ENCODE data around the gene HSPG2. TPM values are rescaled to one million over a fixed set of nuclear protein-coding genes. Genes with fewer than 3 reads are reported as not detected.

The HSPG2 gene
- total RNA-seq, 4 donors from 2014 or later = 75.7 to 239 (median 96.8) TPM

DNA sequence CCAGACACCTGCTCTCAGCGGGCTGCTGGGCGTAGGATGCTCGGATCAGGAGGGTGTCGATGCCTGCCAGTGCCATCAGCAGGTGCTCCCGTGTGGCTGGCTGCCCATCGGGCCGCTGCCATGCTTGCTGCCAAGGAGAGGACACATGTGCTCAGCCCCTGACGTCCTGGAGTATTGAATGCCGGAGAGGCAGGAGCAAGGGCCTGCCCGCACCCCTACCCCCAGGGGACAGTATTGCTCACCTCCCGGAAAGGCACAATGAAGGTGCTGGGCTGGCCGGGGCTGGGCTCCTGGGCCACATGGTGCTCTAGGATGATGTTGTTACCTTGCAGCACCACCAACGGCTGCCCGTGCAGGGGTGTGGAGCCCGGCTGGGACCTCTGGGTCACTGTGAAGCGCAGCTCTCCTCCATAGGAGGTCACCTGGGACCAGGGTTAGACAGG, 61.5 kb downstream of the HSPG2 start:
- no peak overlapping the region for H3K27ac ChIP-seq
- no peak for TF ChIP-seq POLR2A (IDR thresholded peaks at IDR 0.05)
- intact Hi-C loops (cut with DNase I) = no loop called here
- peaks cover 73 to 79% of the 10 kb centered on the region in 2 donors for H3K36me3 ChIP-seq
- WGBS, 2 donors = 92 to 100% methylated on average over 4 to 13 of the region's 16 CpGs
- H3K4me3 ChIP-seq (replicated peaks in 1 of 3) = no peak overlapping the region
- H3K9me3 ChIP-seq = no peaks in the 10 kb centered on the region
- no peaks in the 10 kb centered on the region for H3K27me3 ChIP-seq
- peaks cover 0 to 2% of the 10 kb centered on the region in 2 donors for H3K4me1 ChIP-seq
- no peak for DNase-seq

DNA sequence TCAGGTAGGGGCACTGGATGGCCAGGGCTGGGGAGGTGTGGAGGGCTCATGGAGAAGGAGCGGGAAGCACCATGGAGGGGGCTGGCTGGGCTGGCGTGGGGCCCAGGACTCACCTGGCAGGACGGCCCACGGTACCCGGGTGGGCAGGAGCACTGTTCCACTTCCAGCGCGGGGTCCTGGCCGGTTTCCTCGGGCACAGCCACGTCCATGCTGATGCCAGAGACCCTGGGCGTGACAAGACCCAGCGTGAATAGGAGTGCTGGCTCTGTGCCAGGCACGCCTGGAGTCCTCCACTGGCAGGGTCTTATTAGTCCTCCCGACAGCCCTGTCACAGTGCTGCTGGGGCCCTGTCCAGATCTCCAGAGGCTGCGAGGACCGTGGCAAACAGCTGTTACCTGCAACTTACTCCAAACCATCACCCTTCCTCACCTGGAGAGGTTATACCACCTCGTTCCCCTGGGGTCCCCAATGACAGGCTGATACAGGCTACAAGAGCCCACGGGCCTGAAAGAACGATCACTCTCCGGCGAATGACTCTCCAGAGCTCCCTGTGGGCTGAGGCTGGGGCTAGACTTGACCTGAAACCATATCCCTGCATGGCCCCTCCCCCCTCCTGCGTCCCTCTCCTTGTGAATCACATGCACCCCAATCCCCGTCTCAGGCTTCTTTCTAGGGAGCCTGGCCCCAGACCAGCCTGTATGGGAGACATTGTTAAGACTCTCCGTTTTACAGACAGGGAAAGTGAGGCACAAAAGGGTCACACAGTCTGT, 62.1 kb downstream of the HSPG2 start:
- H3K4me3 ChIP-seq (replicated peaks in 1 of 3) = no peak overlapping the region
- peaks cover 68 to 75% of the 10 kb centered on the region in 2 donors for H3K36me3 ChIP-seq
- H3K27ac ChIP-seq = no peak overlapping the region
- no peak for TF ChIP-seq POLR2A (IDR thresholded peaks at IDR 0.05)
- TF ChIP-seq, protein P1, sequence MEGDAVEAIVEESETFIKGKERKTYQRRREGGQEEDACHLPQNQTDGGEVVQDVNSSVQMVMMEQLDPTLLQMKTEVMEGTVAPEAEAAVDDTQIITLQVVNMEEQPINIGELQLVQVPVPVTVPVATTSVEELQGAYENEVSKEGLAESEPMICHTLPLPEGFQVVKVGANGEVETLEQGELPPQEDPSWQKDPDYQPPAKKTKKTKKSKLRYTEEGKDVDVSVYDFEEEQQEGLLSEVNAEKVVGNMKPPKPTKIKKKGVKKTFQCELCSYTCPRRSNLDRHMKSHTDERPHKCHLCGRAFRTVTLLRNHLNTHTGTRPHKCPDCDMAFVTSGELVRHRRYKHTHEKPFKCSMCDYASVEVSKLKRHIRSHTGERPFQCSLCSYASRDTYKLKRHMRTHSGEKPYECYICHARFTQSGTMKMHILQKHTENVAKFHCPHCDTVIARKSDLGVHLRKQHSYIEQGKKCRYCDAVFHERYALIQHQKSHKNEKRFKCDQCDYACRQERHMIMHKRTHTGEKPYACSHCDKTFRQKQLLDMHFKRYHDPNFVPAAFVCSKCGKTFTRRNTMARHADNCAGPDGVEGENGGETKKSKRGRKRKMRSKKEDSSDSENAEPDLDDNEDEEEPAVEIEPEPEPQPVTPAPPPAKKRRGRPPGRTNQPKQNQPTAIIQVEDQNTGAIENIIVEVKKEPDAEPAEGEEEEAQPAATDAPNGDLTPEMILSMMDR (IDR thresholded peaks at IDR 0.05) = no peak
- peaks cover 4 to 9% of the 10 kb centered on the region in 2 donors for H3K4me1 ChIP-seq
- no peaks in the 10 kb centered on the region for H3K27me3 ChIP-seq
- no peaks in the 10 kb centered on the region for H3K9me3 ChIP-seq
- 77 to 81% methylated on average over 20 to 23 of the region's 24 CpGs for WGBS, 2 donors
- intact Hi-C loops (cut with DNase I) = loop anchor here (5.0 kb wide), 1 partner anchor 87 kb away; no protein-coding TSS in a partner anchor
- no peak for DNase-seq

DNA sequence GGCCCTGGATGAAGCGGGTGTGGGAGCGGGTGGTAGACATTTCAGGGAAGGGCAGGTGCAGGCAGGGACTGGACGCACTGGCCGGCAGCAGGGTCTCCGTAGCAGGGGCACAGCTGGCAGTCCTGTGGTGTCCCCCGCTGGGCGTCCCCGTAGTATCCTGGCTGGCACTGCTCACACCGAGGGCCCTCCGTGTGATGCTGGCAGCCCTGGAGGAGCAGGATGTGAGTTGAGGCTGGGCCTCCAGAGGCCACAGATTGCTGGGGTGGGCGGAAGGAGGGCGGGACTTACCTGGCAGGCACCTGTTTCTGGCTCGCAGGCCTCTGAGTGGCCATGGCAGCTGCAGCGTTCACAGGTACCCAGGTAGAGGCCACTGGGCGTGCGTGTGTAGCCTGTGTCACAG, 62.8 kb downstream of the HSPG2 start:
- no peaks in the 10 kb centered on the region for H3K27me3 ChIP-seq
- peaks cover 64 to 72% of the 10 kb centered on the region in 2 donors for H3K36me3 ChIP-seq
- WGBS, 2 donors = 95 to 96% methylated on average over 9 to 13 of the region's 16 CpGs
- intact Hi-C loops (cut with DNase I) = loop anchor here (5.0 kb wide), 1 partner anchor 88 kb away; no protein-coding TSS in a partner anchor
- TF ChIP-seq, protein P1 (IDR thresholded peaks at IDR 0.05) = no peak
- TF ChIP-seq POLR2A (IDR thresholded peaks at IDR 0.05) = no peak
- DNase-seq = no peak
- no peaks in the 10 kb centered on the region for H3K9me3 ChIP-seq
- H3K27ac ChIP-seq = no peak overlapping the region
- H3K4me3 ChIP-seq (replicated peaks in 1 of 3) = no peak overlapping the region
- peaks cover 8 to 15% of the 10 kb centered on the region in 2 donors for H3K4me1 ChIP-seq

DNA sequence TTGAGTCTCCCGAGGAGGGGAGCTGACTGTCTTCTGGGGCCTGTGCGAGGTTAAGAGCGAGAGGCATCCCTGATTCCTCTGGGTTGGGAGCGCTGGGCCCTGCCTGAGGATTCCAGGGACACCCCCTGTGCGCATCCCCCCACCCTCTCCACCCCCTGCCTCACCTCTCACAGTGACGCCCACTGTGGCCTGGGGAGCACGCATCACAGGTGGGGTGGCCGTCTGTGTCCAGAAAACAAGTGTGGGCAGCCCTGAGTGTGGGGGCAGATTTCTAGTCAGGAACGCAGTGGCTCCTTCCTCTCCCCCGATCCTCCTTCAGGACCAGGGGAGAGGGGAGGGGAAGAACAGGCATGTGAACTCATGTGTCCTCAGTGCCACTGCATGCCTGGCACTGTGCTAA, 63.3 kb downstream of the HSPG2 start:
- H3K27ac ChIP-seq = no peak overlapping the region
- TF ChIP-seq, protein P1 (IDR thresholded peaks at IDR 0.05) = no peak
- no peak for TF ChIP-seq POLR2A (IDR thresholded peaks at IDR 0.05)
- intact Hi-C loops (cut with DNase I) = loop anchor here (5.0 kb wide), 1 partner anchor 89 kb away; no protein-coding TSS in a partner anchor

DNA sequence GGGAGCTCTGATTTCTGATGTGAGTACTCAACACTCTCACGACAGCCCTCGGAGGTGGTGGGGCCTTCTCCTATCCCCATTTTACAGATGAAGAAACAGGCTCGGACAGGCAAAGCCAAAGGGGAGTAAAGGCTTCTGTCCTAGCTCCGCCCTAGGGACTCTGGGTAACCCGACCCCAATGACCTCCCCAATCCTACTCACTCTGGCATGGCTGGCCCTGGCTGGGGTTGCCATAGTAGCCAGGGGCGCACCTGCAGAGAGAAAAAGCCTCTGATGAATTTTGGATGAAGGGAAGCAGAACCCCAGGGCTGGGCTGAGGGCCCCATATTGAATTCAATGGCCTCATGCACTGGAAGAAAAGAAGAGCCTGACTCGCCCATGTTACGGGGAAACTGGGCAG, 63.9 kb downstream of the HSPG2 start:
- intact Hi-C loops (cut with DNase I) = loop anchor here (5.0 kb wide), 1 partner anchor 89 kb away; no protein-coding TSS in a partner anchor
- no peak for DNase-seq
- H3K4me3 ChIP-seq (replicated peaks in 1 of 3) = no peak overlapping the region
- H3K36me3 ChIP-seq = peaks cover 55 to 64% of the 10 kb centered on the region in 2 donors
- WGBS, 2 donors = 95 to 96% methylated on average over 8 of the region's 8 CpGs
- H3K27ac ChIP-seq = no peak overlapping the region
- H3K4me1 ChIP-seq = peaks cover 8 to 16% of the 10 kb centered on the region in 2 donors
- H3K9me3 ChIP-seq = no peaks in the 10 kb centered on the region
- TF ChIP-seq, protein P1 (IDR thresholded peaks at IDR 0.05) = no peak
- no peak for TF ChIP-seq POLR2A (IDR thresholded peaks at IDR 0.05)
- no peaks in the 10 kb centered on the region for H3K27me3 ChIP-seq

More for the DNA sequence above, 63.3 kb downstream of the HSPG2 start:
- Histone ChIP-seq H3K9me3 (no peaks in the 10 kb centered on the region), H3K4me3 (replicated peaks in 1 of 3) (no peak overlapping the region), H3K27me3 (no peaks in the 10 kb centered on the region), H3K4me1 (peaks cover 8 to 16% of the 10 kb centered on the region in 2 donors), H3K36me3 (peaks cover 59 to 70% of the 10 kb centered on the region in 2 donors)
- DNase-seq = no peak
- WGBS, 2 donors = 96 to 97% methylated on average over 6 to 10 of the region's 10 CpGs

Data from thyroid gland (tissue), 4 donors.